BJ (cell line): Measurements from ENCODE around the gene PRKD1. TPM values are rescaled to one million over a fixed set of nuclear protein-coding genes. Genes with fewer than 3 reads are reported as not detected.

Experiments used
- CTCF ChIA-PET: fragments of 350-600 bp; formaldehyde crosslinking; extraction: SDS; loops from one replicate; lab custom pipeline; 2021; ENCODE audit warnings: antibody characterized with exemption, inconsistent platforms; lab: Yijun Ruan, JAX
- POLR2A ChIA-PET: fragments of 300-600 bp; sonication (Branson Sonifier 250); formaldehyde crosslinking; extraction: SDS; loops from one replicate; lab custom pipeline; 2021; ENCODE audit warnings: antibody characterized with exemption; lab: Charles Lee
- DNase-seq: peaks from one replicate; pipeline ENCODE4 v3.0.0-alpha.2; 2011; ENCODE audit warnings: low read depth
- H3K27me3 ChIP-seq: 2 replicates; pipeline ENCODE4 v1.6.0; 2011; ENCODE audit warnings: low read length; ENCODE audit not compliant: control insufficient read depth, insufficient read depth
- H3K36me3 ChIP-seq: 2 replicates; pipeline ENCODE4 v1.5.1; 2011; ENCODE audit warnings: low read length; ENCODE audit not compliant: control insufficient read depth, insufficient read depth
- H3K4me3 ChIP-seq: 2 replicates; pipeline ENCODE4 v1.5.1; 2011; ENCODE audit warnings: low read depth, mild to moderate bottlenecking, control low read depth, low read length
- CTCF ChIP-seq: IDR thresholded peaks from 2 replicates; pipeline ENCODE4 v1.5.1; 2011; ENCODE audit warnings: low read depth, mild to moderate bottlenecking, control low read depth, inconsistent platforms, low read length, moderate library complexity; ENCODE audit not compliant: insufficient read depth
- polyA plus RNA-seq: library from polyadenylated mRNA; depleted of rRNA; stranded (reverse); fragments of >200 nt; gene quantifications from 2 replicates; pipeline ENCODE4 v1.2.3, GENCODE V29; 2011

The PRKD1 gene
- polyA plus RNA-seq, 1 experiment: 19.8 TPM

- CTCF ChIA-PET: no interaction called here
- TF ChIP-seq CTCF: no peak
- no peak overlapping the region for H3K4me3 ChIP-seq
- POLR2A ChIA-PET: no interaction called here
- DNase-seq: no peak
- no peaks in the 10 kb centered on the region for H3K27me3 ChIP-seq
- H3K36me3 ChIP-seq: no peaks in the 10 kb centered on the region
Observed at GRCh38 chr14:29895591-29896083, 32.0 kb downstream of the PRKD1 start.

GRCh38 chr14:29893989-29894388 is 33.7 kb downstream of the PRKD1 start:
- CTCF ChIA-PET: no interaction called here
- POLR2A ChIA-PET: no interaction called here
- no peak for TF ChIP-seq CTCF
- Histone ChIP-seq H3K36me3 (no peaks in the 10 kb centered on the region), H3K4me3 (no peak overlapping the region), H3K27me3 (no peaks in the 10 kb centered on the region)
- no peak for DNase-seq

GRCh38 chr14:29892327-29892726 is 35.3 kb downstream of the PRKD1 start:
- no peak for TF ChIP-seq CTCF
- CTCF ChIA-PET: no interaction called here
- POLR2A ChIA-PET: no interaction called here
- H3K36me3 ChIP-seq: no peaks in the 10 kb centered on the region
- H3K27me3 ChIP-seq: no peaks in the 10 kb centered on the region
- no peak overlapping the region for H3K4me3 ChIP-seq
- no peak for DNase-seq

- Histone ChIP-seq H3K36me3 (no peaks in the 10 kb centered on the region), H3K4me3 (no peak overlapping the region), H3K27me3 (no peaks in the 10 kb centered on the region)
- DNase-seq: no peak
- no peak for TF ChIP-seq CTCF
- POLR2A ChIA-PET: no interaction called here
- CTCF ChIA-PET: no interaction called here
Observed at GRCh38 chr14:29885988-29886387, 41.7 kb downstream of the PRKD1 start.

GRCh38 chr14:29868000-29868399 is 59.6 kb downstream of the PRKD1 start:
- H3K36me3 ChIP-seq: no peaks in the 10 kb centered on the region
- ChIA-PET POLR2A (interaction anchor here (0.6 kb wide), 1 partner anchor 292 kb away, joined by 4 read pairs; no protein-coding TSS in a partner anchor), CTCF (no interaction called here)
- no peaks in the 10 kb centered on the region for H3K27me3 ChIP-seq
- no peak for DNase-seq
- TF ChIP-seq CTCF: no peak
- no peak overlapping the region for H3K4me3 ChIP-seq
